Fibroblast of villous mesenchyme (primary cell): Measurements from ENCODE around the gene ANKH. TPM values are rescaled to one million over a fixed set of nuclear protein-coding genes. Genes with fewer than 3 reads are reported as not detected.

Experiments used
- DNase-seq: peaks from one replicate; pipeline ENCODE4 v3.0.0-alpha.2; 2010; ENCODE audit warnings: low read depth
- H3K4me3 ChIP-seq: 2 replicates; pipeline ENCODE4 v1.5.1; 2011; ENCODE audit warnings: low read depth, mild to moderate bottlenecking, low read length
- total RNA-seq: library from RNA; depleted of rRNA; stranded (reverse); fragments of >200 nt; gene quantifications from 2 replicates; pipeline ENCODE4 v1.2.3, GENCODE V29; 2012
- TF ChIP-seq, protein P1 (sequence below): IDR thresholded peaks from 2 replicates; pipeline ENCODE4 v1.5.1; 2012; ENCODE audit warnings: low read depth, mild to moderate bottlenecking, low read length; ENCODE audit not compliant: insufficient read depth

The ANKH gene
- total RNA-seq, 1 donor: 8.2 TPM

DNA sequence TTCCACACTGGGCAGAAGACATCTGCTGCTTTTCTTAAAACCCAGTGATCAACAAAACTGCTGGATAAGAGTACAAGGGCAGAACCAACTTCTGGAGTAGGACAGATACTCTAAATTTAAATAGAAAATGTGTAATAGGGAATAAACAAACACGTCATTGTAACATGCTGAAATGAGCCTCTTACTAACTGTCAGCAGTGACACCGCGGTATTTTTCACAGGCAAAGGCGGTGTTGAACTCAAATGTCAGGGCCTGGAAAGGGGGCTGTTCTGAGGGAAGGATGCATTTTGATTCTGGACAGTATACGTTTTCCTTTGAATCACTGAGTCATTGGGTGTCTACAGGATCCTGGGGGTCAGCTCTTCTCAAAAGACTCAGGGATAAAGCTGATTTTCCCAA lies 133.5 kb downstream of the ANKH start:
- TF ChIP-seq, protein P1, sequence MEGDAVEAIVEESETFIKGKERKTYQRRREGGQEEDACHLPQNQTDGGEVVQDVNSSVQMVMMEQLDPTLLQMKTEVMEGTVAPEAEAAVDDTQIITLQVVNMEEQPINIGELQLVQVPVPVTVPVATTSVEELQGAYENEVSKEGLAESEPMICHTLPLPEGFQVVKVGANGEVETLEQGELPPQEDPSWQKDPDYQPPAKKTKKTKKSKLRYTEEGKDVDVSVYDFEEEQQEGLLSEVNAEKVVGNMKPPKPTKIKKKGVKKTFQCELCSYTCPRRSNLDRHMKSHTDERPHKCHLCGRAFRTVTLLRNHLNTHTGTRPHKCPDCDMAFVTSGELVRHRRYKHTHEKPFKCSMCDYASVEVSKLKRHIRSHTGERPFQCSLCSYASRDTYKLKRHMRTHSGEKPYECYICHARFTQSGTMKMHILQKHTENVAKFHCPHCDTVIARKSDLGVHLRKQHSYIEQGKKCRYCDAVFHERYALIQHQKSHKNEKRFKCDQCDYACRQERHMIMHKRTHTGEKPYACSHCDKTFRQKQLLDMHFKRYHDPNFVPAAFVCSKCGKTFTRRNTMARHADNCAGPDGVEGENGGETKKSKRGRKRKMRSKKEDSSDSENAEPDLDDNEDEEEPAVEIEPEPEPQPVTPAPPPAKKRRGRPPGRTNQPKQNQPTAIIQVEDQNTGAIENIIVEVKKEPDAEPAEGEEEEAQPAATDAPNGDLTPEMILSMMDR: no peak
- no peak for DNase-seq
- no peak overlapping the region for H3K4me3 ChIP-seq

DNA sequence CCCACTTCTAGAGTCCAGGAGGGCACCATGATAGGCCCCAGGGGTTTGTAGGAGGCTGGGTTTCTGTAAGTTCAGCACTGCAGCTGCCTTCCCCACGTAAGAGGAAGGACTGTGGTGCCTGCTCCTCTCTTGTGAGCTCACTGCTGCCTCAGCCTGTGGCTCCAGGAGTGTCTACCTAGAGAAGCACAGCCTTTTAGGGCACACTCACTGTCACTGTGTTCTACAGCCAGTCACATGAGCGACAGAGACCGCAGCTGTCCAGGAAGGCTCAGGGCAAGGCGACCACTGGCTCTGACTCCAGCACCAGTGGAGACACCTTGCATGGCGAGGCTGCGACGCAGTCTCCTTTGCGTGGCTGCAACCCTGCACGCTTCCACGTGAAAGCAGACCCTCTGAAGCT lies 134.3 kb downstream of the ANKH start:
- no peak for DNase-seq
- H3K4me3 ChIP-seq: no peak overlapping the region
- TF ChIP-seq, protein P1: no peak

GRCh38 chr5:14735944-14736343 lies 135.6 kb downstream of the ANKH start:
- no peak for DNase-seq
- no peak overlapping the region for H3K4me3 ChIP-seq
- TF ChIP-seq, protein P1: no peak

- DNase-seq: no peak
- TF ChIP-seq, protein P1: no peak
- no peak overlapping the region for H3K4me3 ChIP-seq
These were observed 137.2 kb downstream of the ANKH start for GRCh38 chr5:14734396-14734795.

GRCh38 chr5:14733661-14734060 lies 137.9 kb downstream of the ANKH start:
- DNase-seq: no peak
- TF ChIP-seq, protein P1: no peak
- H3K4me3 ChIP-seq: no peak overlapping the region

DNA sequence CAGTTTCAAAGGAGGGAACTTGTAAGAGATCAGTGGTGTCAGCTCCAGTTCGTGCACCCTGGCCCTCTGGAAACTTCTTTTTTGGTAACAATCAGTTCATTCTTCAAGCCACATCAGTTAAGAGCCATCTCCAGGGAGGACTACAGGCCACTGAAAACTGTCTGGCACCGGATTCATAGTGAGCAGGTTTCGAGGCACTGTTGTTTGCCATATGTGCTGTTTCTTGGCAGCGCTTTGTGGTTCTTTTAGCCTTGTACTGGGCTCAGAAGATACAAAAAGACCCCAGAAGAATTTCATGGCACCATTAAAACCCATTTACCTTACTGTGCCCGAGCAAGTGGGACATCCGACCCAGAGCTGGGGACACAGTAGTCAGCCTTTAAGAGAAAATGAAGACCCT lies 138.6 kb downstream of the ANKH start:
- no peak for DNase-seq
- H3K4me3 ChIP-seq: no peak overlapping the region
- TF ChIP-seq, protein P1: no peak

DNA sequence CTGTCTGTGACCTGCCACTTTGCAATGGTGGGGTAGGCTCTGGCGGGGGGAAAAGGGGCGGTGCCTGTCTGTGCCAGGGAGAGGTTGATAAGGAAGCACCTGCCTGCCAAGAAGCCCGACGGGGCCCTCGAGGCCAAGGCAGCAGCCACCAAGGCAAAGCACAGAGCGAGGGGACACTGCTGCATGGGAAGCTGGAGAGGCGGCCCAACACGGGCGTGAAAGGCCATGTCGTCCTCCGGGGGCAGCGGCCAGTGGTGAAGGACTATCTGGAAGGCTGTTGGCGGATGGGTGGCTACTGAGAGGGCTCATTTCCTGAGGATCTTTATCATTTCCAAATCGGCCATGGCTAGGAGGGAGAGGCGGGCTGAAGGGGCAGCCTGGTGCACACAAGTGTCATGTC lies 140.7 kb downstream of the ANKH start:
- TF ChIP-seq, protein P1: no peak
- DNase-seq: no peak
- H3K4me3 ChIP-seq: no peak overlapping the region
